CD14-positive monocyte (primary cell): ENCODE results near the gene CAMSAP3. TPM values are rescaled to one million over a fixed set of nuclear protein-coding genes. Genes with fewer than 3 reads are reported as not detected.
A peak's percentile ranks its signal among the peaks of the same experiment; 100 is the strongest.

Source experiments
- DNase-seq, 3 donors: peaks; one replicate each; pipeline ENCODE4 v3.0.0-alpha.2; 2011 to 2022
- H2AFZ ChIP-seq: 2 replicates; pipeline ENCODE4 v1.6.0; 2012; ENCODE audit warnings: mild to moderate bottlenecking, low read depth, low read length, inconsistent platforms; ENCODE audit not compliant: insufficient read depth, poor library complexity, severe bottlenecking
- H3K27ac ChIP-seq, 2 donors: 1 replicate in 1 of 2; 2 replicates in 1 of 2; pipeline ENCODE4 v1.5.1; 2012 to 2013; ENCODE audit warnings: low read length in 2 of 2, control low read depth in 1 of 2, inconsistent platforms in 1 of 2, low read depth in 1 of 2, mild to moderate bottlenecking in 1 of 2
- H3K27me3 ChIP-seq, 2 donors: one replicate each; pipeline versions ENCODE4 v1.6.0 to v1.6.1; 2011 to 2013; ENCODE audit warnings: low read length in 2 of 2; ENCODE audit not compliant: control insufficient read depth in 2 of 2, insufficient read depth in 2 of 2
- H3K36me3 ChIP-seq, 2 donors: replicated peaks in 1 of 2; 1 replicate in 1 of 2; 2 replicates in 1 of 2; pipeline versions ENCODE4 v1.5.1 to v1.6.1; 2012 to 2013; ENCODE audit warnings: low read length in 2 of 2, control low read depth in 1 of 2, inconsistent platforms in 1 of 2, mild to moderate bottlenecking in 1 of 2; ENCODE audit not compliant: insufficient read depth in 2 of 2, control insufficient read depth in 1 of 2
- H3K4me1 ChIP-seq, 2 donors: 1 replicate in 1 of 2; 2 replicates in 1 of 2; pipeline versions ENCODE4 v1.5.1 to v1.6.1; 2012 to 2013; ENCODE audit warnings: low read length in 2 of 2, control low read depth in 1 of 2, inconsistent platforms in 1 of 2, mild to moderate bottlenecking in 1 of 2, moderate library complexity in 1 of 2; ENCODE audit not compliant: insufficient read depth in 2 of 2, control insufficient read depth in 1 of 2
- H3K4me2 ChIP-seq: replicated peaks from 2 replicates; pipeline ENCODE3; 2012; ENCODE audit warnings: low read length, moderate library complexity, mild to moderate bottlenecking; ENCODE audit not compliant: poor library complexity, severe bottlenecking; ENCODE audit errors: extremely low read depth
- H3K4me3 ChIP-seq, 3 experiments: fragments of 200-600 bp in 1 of 3; sonication (generic) in 1 of 3; replicated peaks in 1 of 3; 1 replicate in 2 of 3; 2 replicates in 1 of 3; pipeline ENCODE4 v1.5.1; 2011 to 2013; ENCODE audit warnings: low read length in 3 of 3, mild to moderate bottlenecking in 3 of 3, control low read depth in 2 of 3, low read depth in 2 of 3, inconsistent platforms in 1 of 3, moderate library complexity in 1 of 3
- H3K79me2 ChIP-seq: 2 replicates; pipeline ENCODE4 v1.6.0; 2012; ENCODE audit warnings: mild to moderate bottlenecking, control low read depth, inconsistent platforms, low read length, moderate library complexity; ENCODE audit not compliant: insufficient read depth
- H3K9ac ChIP-seq: 2 replicates; pipeline ENCODE4 v1.6.0; 2017; ENCODE audit warnings: low read length, mild to moderate bottlenecking; ENCODE audit not compliant: insufficient read depth, poor library complexity, severe bottlenecking
- H3K9me3 ChIP-seq, 2 donors: replicated peaks in 1 of 2; 1 replicate in 1 of 2; 2 replicates in 1 of 2; pipeline versions ENCODE4 v1.5.1 to v1.6.1; 2012 to 2013; ENCODE audit warnings: low read length in 2 of 2, control low read depth in 1 of 2; ENCODE audit not compliant: control insufficient read depth in 1 of 2, insufficient read depth in 1 of 2
- H4K20me1 ChIP-seq: 2 replicates; pipeline ENCODE4 v1.6.0; 2012; ENCODE audit warnings: mild to moderate bottlenecking, low read length, control low read depth, moderate library complexity; ENCODE audit not compliant: insufficient read depth
- H3K27ac Mint-ChIP-seq, 7 donors: one replicate each; pipeline ENCODE4 v1.8.0; 2020; ENCODE audit warnings: mild to moderate bottlenecking in 7 of 7, mixed read lengths in 7 of 7, moderate library complexity in 6 of 7, inconsistent platforms in 2 of 7
- H3K27me3 Mint-ChIP-seq, 3 donors: one replicate each; pipeline ENCODE4 v1.8.0; 2021 to 2022; ENCODE audit warnings: low read depth in 3 of 3, mild to moderate bottlenecking in 3 of 3, mixed read lengths in 3 of 3, moderate library complexity in 3 of 3, inconsistent platforms in 1 of 3
- H3K36me3 Mint-ChIP-seq, 2 donors: one replicate each; pipeline ENCODE4 v1.8.0; 2020; ENCODE audit warnings: mixed read lengths in 2 of 2, inconsistent platforms in 1 of 2, mild to moderate bottlenecking in 1 of 2
- H3K4me1 Mint-ChIP-seq: one replicate; pipeline ENCODE4 v1.8.0; 2020; ENCODE audit warnings: mild to moderate bottlenecking, mixed read lengths
- H3K4me3 Mint-ChIP-seq, 2 donors: one replicate each; pipeline ENCODE4 v1.8.0; 2020; ENCODE audit warnings: mild to moderate bottlenecking in 2 of 2, mixed read lengths in 2 of 2, moderate library complexity in 1 of 2
- H3K9me3 Mint-ChIP-seq, 7 donors: one replicate each; pipeline ENCODE4 v1.8.0; 2020 to 2022; ENCODE audit warnings: mixed read lengths in 7 of 7, mild to moderate bottlenecking in 6 of 7, moderate library complexity in 6 of 7, inconsistent platforms in 2 of 7
- WGBS: methylation state at CpG from one replicate; pipeline ENCODE4 v1.1.5; 2013; ENCODE audit warnings: missing lambda C conversion rate; ENCODE audit not compliant: insufficient coverage; 5-methylcytosine and 5-hydroxymethylcytosine counted together
- intact Hi-C, 2 donors: fragments of 100-400 bp; cut with micrococcal nuclease; formaldehyde crosslinking; loops; one replicate each; pipeline versions ENCODE4 v1.15.0 to v1.15.1; 2023
- polyA plus RNA-seq, 3 donors: library from polyadenylated mRNA; depleted of rRNA in 1 of 3; unstranded in 2 of 3; stranded (reverse) in 1 of 3; fragments of 300-500 nt in 2 of 3; fragments of >200 nt in 1 of 3; fragmentation: Illumina TruSeq in 2 of 3; gene quantifications; 1 replicate in 2 of 3; 2 replicates in 1 of 3; pipeline ENCODE4 v1.2.3, GENCODE V29; 2012 to 2021
- TF ChIP-seq, protein P1 (sequence below): fragments of 200-600 bp; IDR thresholded peaks from one replicate; pipeline ENCODE4 v1.8.0; 2022; ENCODE audit warnings: antibody characterized with exemption, mild to moderate bottlenecking

CAMSAP3 gene
- polyA plus RNA-seq, 3 donors: 0.05 TPM; not detected in 2

DNA sequence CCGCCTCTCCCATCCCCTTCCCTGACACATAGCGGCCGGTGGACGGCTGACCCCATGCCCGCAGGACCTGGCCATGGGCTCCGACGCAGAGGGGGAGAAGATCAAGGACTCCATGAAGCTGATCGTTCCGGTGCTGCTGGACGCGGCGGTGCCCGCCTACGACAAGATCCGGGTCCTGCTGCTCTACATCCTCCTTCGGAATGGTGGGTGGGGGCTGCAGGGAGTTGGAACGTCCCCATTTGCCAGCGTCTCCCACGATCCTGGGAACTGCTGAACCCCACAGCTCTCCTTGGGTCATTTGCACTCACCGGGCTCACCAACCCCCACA, 48.9 kb downstream of the CAMSAP3 start:
- Histone ChIP-seq H3K9ac (peak overlapping the region; percentile 25), H3K4me1 (peaks cover 51 to 66% of the 10 kb centered on the region in 2 donors), H3K27me3 (no peaks in the 10 kb centered on the region), H3K79me2 (peaks cover 70% of the 10 kb centered on the region), H3K4me3 (peak overlapping the region in 1 of 3 experiments; percentile 75), H3K9me3 (no peaks in the 10 kb centered on the region), H3K27ac (peak overlapping the region; percentile 73 to 87), H3K36me3 (peaks cover 49 to 75% of the 10 kb centered on the region in 2 donors), H3K4me2 (peak overlapping the region; percentile 86), H2AFZ (no peak overlapping the region), H4K20me1 (peaks cover 57% of the 10 kb centered on the region)
- intact Hi-C loops: no loop called here
- Mint-ChIP-seq H3K36me3 (peaks cover 49 to 76% of the 10 kb centered on the region in 2 donors), H3K27ac (peak overlapping the region; percentile 87 to 98 (median 93)), H3K27me3 (peaks cover 0 to 1% (median 0%) of the 10 kb centered on the region in 3 donors), H3K4me1 (peaks cover 47% of the 10 kb centered on the region), H3K4me3 (no peak overlapping the region), H3K9me3 (peaks cover 0 to 2% (median 0%) of the 10 kb centered on the region in 7 donors)
- no peak for DNase-seq
- WGBS: 97% methylated on average over 7 of the region's 20 CpGs
- TF ChIP-seq, protein P1, sequence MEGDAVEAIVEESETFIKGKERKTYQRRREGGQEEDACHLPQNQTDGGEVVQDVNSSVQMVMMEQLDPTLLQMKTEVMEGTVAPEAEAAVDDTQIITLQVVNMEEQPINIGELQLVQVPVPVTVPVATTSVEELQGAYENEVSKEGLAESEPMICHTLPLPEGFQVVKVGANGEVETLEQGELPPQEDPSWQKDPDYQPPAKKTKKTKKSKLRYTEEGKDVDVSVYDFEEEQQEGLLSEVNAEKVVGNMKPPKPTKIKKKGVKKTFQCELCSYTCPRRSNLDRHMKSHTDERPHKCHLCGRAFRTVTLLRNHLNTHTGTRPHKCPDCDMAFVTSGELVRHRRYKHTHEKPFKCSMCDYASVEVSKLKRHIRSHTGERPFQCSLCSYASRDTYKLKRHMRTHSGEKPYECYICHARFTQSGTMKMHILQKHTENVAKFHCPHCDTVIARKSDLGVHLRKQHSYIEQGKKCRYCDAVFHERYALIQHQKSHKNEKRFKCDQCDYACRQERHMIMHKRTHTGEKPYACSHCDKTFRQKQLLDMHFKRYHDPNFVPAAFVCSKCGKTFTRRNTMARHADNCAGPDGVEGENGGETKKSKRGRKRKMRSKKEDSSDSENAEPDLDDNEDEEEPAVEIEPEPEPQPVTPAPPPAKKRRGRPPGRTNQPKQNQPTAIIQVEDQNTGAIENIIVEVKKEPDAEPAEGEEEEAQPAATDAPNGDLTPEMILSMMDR: no peak

DNA sequence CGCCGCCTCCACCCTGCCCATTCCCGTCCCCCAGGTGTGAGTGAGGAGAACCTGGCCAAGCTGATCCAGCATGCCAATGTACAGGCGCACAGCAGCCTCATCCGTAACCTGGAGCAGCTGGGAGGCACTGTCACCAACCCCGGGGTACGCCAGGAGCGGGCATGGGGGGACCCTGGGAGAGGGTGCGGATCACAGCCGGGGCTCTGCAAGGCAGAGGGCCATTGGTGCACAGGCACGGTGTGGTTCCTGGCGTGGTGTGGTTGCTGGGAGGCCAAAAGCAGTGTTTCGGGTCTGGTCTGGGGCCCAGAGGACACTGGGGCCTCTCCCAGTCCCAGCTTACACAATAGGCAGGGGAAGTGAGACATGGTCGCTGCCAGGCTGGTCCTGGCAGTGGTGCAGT, 49.5 kb downstream of the CAMSAP3 start:
- Histone ChIP-seq H3K4me2 (peak overlapping the region; percentile 86), H3K36me3 (peaks cover 43 to 68% of the 10 kb centered on the region in 2 donors), H3K27me3 (no peaks in the 10 kb centered on the region), H3K4me3 (peak overlapping the region in 2 of 3 experiments; percentile 51 to 75), H3K4me1 (peaks cover 46 to 60% of the 10 kb centered on the region in 2 donors), H4K20me1 (peaks cover 51% of the 10 kb centered on the region), H3K79me2 (peaks cover 64% of the 10 kb centered on the region), H2AFZ (no peak overlapping the region), H3K27ac (peak overlapping the region; percentile 73 to 87), H3K9ac (peak overlapping the region; percentile 61), H3K9me3 (no peaks in the 10 kb centered on the region)
- TF ChIP-seq, protein P1: no peak
- peak overlapping the region; percentile 71 to 94 for H3K4me3 Mint-ChIP-seq
- DNase-seq: peak; percentile 63 to 77 (median 69)
- peaks cover 0 to 2% (median 0%) of the 10 kb centered on the region in 7 donors for H3K9me3 Mint-ChIP-seq
- peaks cover 41% of the 10 kb centered on the region for H3K4me1 Mint-ChIP-seq
- intact Hi-C loops: loop anchor here in 1 of 2 donors (5.0 kb wide), 1 partner anchor 37 kb away; the partner anchor contains the start of gene TRAPPC5
- H3K27me3 Mint-ChIP-seq: no peaks in the 10 kb centered on the region
- 38% methylated on average over 9 of the region's 14 CpGs for whole genome bisulfite sequencing
- peaks cover 42 to 70% of the 10 kb centered on the region in 2 donors for H3K36me3 Mint-ChIP-seq
- peak overlapping the region; percentile 88 to 98 (median 93) for H3K27ac Mint-ChIP-seq
